ENCODE measurements around the gene PLEKHG3.

Gene PLEKHG3

GRCh38 chr14:64706593-64707193 is 2.5 kb downstream of the PLEKHG3 start:
- DNase-seq (ENCODE audit: low read depth in 3 of 3): no peak

DNA sequence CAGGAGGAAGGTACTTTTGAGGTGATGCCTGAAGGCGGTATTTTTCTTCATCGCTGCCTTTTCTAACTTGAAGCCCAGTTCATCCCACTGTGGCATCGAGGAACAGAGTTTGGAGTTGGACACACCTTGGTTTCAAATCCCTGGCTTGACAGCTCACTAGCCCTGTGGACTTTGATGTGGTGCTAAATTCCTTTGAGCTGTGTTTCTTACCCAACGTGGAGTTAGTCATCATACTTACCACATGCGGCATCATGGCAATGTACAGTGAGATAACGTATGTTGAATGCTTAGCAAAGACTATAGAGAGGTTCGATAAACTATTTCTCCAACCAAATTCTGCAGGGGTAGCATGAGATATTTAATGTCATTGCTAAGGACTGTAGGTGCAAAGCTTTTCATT is 3.4 kb downstream of the PLEKHG3 start:
- no peak for DNase-seq (ENCODE audit: low read depth in 3 of 3)

DNA sequence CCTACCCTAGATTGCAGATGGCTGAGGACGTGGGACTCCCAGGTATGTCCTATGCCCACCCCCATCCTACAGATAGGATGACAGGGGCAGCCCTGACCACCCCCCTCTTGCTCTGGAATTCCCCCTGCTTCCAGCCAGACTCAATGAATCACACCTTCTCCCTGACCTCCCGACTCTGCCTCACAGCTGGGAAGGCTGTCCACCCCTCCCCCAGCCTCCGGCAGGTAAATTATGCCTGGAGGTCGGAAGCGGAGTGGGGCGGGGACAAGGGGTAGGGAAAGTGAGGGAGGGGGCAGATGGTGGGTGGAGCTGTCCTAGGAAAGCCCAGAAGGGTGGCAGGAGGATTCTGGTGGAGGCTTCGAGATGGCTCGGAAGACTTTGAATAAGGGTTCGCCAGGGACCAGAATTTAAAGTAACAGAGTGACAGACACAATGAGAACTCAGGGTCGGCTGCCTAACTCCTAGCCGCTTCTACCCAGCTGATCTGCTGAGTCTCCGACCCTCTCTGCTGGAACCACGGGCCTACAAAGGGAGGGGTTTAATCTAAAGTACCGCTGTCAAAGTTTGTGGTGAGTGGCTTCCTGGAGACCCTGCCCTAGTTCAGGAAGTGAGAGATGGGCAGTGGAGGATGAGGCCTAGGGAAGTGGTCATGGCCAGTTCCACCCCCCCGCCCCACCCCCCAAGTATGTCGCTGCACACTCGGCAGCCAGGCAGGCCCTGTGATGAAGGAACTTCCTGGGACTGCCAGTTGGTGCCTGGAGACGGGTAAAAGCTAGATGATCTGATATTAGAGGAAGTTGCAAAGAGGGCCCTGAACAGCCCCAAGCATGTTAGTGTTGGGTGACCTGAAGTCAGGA is 4.2 kb downstream of the PLEKHG3 start:
- DNase-seq (ENCODE audit: low read depth in 3 of 3): no peak

- no peak for DNase-seq (ENCODE audit: low read depth in 3 of 3)
Measured at GRCh38 chr14:64709126-64709525, 4.9 kb downstream of the PLEKHG3 start.

DNA sequence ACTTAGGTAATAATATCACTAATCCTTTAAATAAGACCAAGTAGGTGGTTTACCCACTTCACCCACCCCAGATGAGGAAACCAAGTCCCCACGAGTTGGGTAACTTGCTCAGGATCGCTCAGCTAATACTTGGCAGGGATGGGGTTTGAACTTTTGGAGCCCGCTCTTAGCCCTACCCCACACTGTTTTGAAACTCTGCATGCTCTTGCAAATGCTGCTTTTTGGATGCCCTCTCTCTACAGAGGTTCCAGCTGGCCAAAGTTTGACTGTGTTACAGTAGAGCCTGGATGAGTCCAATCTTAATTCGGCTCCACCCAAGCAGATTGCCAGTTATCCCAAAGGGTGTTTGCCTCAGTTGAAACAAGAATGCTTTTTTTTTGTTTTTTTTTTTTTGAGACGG is 6.8 kb downstream of the PLEKHG3 start:
- DNase-seq (ENCODE audit: low read depth in 3 of 3): no peak

DNA sequence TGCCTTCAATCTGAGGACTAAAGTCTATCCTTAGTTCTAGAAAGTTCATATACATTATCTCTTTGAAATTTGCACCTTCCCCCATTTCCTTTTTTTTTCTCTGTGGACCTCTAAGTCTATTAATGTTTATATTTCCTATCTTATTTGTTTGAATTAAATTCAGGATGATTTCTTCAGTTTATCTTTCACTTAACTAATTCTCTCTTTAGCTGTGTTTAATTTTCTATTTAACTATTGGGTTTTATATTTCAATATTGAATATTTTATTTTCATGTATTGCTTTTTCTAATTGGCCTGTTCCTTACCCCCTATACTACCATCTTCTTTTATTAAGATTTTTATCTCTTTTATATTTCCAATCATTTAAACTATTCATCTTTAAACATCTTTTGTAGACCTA is 9.5 kb downstream of the PLEKHG3 start:
- DNase-seq (ENCODE audit: low read depth in 3 of 3): no peak

DNA sequence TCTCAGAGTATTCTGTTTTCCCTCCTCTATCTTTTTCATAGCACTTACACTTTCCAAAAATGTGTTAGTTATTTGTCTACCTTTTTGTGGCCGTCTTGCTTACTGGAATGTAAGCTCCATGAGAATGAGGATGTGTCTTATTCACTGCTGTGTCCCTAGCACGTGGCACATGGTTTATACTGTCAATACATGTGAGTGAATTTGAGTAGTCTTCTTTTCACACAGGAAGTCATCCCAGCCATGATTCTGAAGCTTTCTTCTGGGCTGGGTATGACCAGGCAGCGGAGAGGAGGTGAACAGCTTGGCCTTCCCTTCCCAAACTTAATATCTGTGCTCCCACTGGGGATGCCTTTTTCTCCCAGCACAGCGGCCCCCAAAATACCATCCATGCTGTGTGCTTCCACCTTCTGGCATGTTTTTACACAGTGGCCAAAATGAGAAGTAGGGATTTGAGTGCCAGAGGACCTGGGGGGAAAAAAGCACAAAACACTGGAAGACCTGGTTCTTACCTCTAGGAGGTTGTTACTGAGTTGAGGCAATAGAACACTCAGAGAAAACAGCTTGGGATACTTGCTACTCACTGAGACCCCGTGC is 10.3 kb downstream of the PLEKHG3 start:
- no peak for DNase-seq (ENCODE audit: low read depth in 3 of 3)

DNA sequence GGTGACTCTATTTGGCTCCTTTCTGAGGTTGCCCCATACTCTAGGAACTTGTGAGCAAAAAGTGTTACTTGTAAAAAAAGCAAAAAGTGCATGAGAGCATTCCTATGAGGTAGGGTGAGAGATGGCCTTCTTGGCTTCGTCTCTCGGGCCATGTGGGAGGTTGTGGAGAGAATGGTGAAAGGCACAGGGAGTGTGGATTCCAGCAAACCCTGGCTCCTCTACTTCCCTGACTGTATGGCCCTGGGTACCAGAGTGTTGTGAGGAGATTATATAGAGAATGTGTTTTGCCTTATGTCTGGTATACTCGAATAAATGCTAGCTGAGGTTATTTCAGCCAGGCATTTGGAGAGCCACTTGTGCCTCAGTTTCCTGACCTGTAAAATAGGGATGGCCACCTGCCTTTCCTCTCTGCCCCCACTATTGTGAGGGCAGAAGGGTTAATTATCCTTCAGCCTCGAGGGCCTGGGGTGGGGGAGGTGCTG is 11.0 kb downstream of the PLEKHG3 start:
- no peak for DNase-seq (ENCODE audit: low read depth in 3 of 3)

DNA sequence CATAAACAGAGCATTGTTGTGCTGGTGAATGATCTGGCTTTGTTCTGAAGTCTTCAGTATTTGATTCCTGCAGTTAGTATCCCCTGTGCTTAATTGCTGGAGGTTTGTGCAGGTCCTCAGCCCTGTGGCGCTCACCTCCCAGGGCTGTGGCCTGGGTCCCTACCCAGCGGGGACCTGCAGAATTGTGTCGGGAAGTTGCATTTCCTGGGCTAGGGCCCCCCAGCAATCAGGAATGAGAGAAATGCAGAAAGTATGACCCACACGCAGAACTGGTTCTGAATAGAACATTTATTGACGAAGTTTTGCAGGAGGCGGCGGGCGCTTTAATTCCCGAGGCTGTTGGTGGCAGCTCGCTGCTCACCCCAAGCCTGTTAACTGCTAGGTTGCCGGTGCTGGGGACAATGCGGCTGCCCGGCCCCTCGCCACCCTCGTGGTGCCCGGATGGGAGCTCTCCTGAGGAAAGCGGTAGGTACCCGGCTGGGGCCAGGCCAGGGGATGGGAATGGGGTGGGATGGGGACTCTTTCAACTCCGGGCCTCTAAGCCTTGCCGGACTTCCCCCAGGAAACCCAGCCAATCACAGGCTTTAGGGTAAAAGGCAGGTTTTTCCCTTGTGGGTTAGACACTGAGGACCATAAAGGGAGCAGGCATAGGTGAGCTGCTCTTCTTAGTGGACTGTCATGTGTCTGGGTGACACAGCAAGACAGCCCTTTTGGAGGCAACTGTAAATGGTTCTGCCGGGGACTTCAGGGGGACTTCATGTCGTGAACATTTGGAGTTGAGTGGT is 11.6 kb downstream of the PLEKHG3 start:
- no peak for DNase-seq (ENCODE audit: low read depth in 3 of 3)

- no peak for DNase-seq (ENCODE audit: low read depth in 3 of 3)
Measured at GRCh38 chr14:64717870-64718269, 13.6 kb downstream of the PLEKHG3 start.

- no peak for DNase-seq (ENCODE audit: low read depth in 3 of 3)
Measured at GRCh38 chr14:64718762-64719161, 14.5 kb downstream of the PLEKHG3 start.

- DNase-seq (ENCODE audit: low read depth in 3 of 3): no peak
Measured at GRCh38 chr14:64719601-64720000, 15.4 kb downstream of the PLEKHG3 start.

DNA sequence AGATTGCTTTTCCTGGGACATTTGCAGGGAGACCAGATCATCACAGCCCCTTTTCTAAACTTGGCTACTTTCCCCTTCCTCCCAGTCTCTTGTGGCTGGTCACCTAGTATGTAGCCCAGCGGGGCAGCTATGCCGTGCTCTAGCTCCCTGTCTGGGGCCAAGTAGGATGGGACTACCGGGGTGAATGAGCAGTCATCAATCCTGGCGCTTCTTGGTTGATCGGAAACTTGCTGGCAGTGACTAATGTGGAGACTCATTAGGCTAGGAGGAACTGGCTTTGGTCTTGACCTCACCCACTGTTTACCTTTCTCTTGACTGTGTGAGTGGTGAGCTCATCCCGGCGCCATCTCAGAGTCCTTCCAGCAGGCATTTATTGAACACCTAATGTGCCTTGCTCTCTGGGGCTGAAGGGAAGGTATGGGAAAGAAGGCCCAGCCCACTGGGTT is 15.9 kb downstream of the PLEKHG3 start:
- DNase-seq (ENCODE audit: low read depth in 3 of 3): no peak

DNA sequence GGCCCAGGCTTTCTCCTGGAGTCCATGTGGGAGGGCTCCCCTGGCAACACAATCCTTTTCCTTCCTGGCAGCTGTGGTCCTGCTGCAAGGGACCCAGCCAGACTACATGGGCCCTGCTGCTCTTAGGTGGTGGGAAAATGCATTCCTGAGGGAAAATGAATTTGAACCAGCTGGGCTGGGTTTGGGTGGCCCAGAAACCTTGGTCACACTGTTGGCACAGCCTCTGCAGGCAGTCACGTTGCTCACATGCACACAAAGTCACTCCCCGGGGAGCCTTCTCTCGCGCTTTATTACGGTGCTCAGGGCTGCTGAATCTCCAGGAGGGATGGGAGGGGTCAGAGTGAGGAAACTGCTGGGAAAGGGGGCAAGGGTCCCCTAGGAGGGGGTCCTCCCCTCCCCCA is 17.2 kb downstream of the PLEKHG3 start:
- no peak for DNase-seq (ENCODE audit: low read depth in 3 of 3)

DNA sequence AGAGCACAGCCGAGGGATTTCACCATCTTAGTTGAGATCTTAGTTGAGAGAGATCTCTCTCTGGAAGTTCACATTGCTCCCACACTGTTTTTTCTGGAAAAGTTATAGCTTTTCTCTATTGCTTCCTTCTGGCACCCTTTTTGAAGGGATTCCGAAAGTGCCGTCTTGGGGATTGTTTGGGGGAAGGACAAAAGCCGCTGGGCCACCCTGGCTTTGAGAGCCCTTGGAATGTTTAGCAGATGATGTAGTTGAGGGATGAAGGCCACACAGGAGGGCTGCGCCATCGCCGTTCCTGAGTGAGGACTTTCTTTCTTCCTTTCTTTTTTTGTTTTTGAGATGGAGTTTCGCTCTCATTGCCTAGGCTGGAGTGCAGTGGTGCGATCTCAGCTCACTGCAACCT is 17.7 kb downstream of the PLEKHG3 start:
- DNase-seq (ENCODE audit: low read depth in 3 of 3): no peak

DNA sequence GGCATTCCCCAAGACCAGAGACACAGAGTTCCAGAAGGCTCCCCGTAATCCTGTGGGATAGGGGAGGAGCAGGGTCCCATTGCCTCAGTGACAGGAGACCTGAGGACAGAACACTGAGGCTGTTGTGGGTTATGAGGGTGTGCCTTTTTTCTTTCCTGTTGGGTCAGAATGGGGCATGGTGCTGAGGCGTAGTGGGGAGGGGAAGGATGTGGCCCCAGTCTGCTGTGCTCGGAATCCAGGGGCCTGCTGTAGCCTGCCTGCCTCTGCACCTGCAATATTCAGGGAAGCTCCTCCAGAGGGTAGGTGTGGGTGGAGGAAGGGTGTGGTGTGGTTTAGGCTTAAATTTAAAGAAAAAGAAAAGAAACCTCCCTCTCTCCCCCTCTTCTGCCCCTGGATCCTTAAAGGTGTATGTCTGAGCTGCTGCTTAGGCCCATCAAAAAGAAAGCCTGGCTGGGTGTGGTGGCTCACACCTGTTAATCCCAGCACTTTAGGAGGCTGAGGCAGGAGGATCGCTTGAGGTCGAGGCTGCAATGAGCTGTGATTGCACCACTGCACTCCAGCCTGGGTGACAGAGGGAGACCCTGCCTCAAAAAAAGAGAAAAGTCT is 18.7 kb downstream of the PLEKHG3 start:
- no peak for DNase-seq (ENCODE audit: low read depth in 3 of 3)

GRCh38 chr14:64723691-64724577 is 19.7 kb downstream of the PLEKHG3 start:
- DNase-seq (ENCODE audit: low read depth in 3 of 3): no peak

DNA sequence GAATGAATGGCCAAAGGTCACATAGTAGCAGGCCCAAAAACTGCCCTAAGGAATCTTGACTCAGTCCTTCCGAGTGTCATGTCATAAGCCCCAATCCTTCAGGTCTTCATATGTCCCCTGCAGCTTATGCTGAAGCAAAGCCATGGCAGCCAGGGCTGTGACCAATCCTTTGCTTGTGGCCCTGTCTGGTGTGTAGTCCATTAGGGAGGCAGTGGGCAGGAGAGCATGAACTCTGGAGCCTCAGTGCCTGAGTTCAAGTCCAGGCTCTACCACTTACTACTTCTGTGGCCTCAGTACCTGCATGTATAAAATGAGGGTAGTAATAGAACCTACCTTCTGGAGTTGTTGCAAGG is 20.3 kb downstream of the PLEKHG3 start:
- no peak for DNase-seq (ENCODE audit: low read depth in 3 of 3)

DNA sequence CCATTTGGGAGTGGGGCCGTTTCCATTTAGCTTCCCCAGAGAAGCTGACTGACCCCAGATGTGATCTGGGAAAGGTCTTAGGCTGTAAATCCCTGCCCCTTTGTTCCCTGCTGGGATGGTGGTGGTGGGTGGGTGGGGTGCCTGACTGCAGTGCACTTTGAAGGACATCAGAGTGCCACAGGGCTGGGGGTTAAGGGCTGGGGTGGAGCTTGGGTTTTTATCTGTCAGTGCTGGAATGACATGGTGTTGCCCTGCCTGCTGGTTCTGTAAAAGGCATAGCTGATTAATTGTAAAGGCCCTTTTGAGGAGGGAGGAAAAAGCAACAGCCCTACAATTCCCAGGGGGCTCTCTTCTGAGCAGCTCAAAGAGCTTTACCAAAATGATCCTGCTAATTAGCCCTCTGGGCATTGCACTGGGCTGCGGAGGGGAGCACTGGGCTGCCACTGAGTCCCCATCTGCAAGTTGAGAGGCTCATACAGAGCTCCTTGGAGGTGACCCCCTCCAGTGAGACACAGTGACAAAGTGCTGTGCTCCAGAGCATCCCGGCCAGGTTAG is 21.1 kb downstream of the PLEKHG3 start:
- no peak for DNase-seq (ENCODE audit: low read depth in 3 of 3)

DNA sequence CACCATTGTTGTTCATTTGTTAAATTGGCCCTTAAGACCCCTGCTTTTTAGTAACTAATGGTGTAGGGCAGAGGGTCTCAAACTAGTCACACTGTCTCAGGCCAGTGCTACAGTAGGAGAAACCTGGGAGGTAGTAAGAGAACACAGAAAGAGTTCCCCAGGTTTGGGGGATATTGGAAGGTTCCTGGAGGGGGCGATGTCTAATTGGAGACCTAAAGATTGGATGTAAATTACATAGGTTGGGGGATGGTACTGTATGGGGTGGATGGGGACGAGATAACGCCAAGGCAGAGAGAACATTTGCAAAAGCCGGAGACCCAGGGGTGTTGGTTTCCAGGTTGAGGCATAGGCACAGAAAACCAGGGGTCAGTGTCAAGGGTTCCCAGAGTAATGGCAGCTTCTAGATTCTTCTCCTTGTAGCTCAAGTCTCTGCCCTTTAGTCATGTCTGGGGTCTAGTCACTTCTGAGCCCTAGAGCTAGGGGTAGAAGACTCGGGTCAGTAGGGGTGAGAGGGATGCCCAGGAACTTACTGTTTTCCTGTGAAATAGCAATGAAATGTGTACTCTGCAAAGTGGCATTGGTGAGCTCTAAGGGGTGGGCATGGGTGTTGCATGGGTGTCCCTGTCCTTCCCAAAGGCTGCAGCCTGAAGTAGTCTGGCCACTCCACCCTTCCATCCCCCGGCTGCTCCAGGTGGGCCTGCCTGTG is 21.8 kb downstream of the PLEKHG3 start:
- DNase-seq (ENCODE audit: low read depth in 3 of 3): no peak
